ENCODE data around the gene MORN1. TPM values are rescaled to one million over a fixed set of nuclear protein-coding genes. Genes with fewer than 3 reads are reported as not detected.
A peak's percentile ranks its signal among the peaks of the same experiment; 100 is the strongest.

MORN1 gene
- total and polyA plus RNA-seq, 2 donors (not counting 3 experiments of a cell fraction or from before 2014, with no cell fraction given), result 4.3 to 6.4 TPM

DNA sequence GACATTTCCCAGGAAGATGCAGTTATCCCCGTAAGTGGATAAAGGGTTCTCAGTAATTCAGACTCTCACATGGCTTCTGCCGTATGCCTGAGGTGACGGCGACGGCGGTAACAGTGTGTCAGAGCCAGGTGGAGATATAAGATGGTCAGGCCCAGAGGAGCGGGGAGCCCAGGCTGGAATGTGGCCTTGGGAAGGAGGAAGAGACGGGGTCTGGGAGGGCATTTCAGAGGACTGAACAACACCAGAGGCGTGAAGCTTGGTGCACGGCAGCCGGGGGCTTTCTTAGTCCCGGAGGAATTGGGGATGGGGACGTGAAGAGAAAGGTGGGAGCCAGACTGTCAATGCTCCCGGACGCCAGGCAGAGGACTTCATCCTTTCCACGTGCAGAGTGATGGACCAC, 1.3 kb upstream of the MORN1 start:
- H4K20me1 ChIP-seq (replicated peaks; ENCODE audit: control insufficient read depth, extremely low read depth, insufficient read depth, low read length), result no peaks in the 10 kb centered on the region
- H3K4me3 ChIP-seq (replicated peaks in 1 of 3; ENCODE audit: insufficient read depth in 1 of 3, low read depth in 1 of 3, low read length in 3 of 3), result peak overlapping the region; percentile 62 to 92 (median 88)
- BruUV-seq (replicated peaks), result no TSS peak
- peak overlapping the region; percentile 97 for H3K4me2 ChIP-seq (ENCODE audit: insufficient read depth, low read length)
- no peaks in the 10 kb centered on the region for H3K9me3 ChIP-seq (replicated peaks; ENCODE audit: control insufficient read depth, insufficient read depth, low read length)
- dilution Hi-C loops (cut with MboI; ENCODE audit: extremely low pct_ligation_motif_present, low sequenced_read_pairs) (no loop called here), intact Hi-C loops (cut with micrococcal nuclease) (no loop called here)
- POLR2A ChIA-PET, result no interaction called here
- FAIRE-seq, result no peak
- no peaks in the 10 kb centered on the region for H3K9me1 ChIP-seq (replicated peaks; ENCODE audit: control insufficient read depth, extremely low read depth, insufficient read depth, low read length)
- CTCF ChIA-PET, result interaction anchor here (0.6 to 2.8 kb wide), 2 partner anchors 197 to 218 kb away, joined by 3 to 36 read pairs; partner anchors contain the start of gene FAAP20
- peaks cover 16% of the 10 kb centered on the region for H3K4me1 ChIP-seq (ENCODE audit: control insufficient read depth, extremely low read depth, insufficient read depth, low read length)
- peak overlapping the region; percentile 70 for H3K27ac ChIP-seq (ENCODE audit: insufficient read depth, low read depth, low read length)
- DNase-seq (ENCODE audit: low read depth, low spot score), result no peak
- TF ChIP-seq FOS (IDR thresholded peaks at IDR 0.05; ENCODE audit: borderline replicate concordance, insufficient read depth, low read length) (no peak), GATA2 (IDR thresholded peaks at IDR 0.05; ENCODE audit: insufficient read depth, insufficient read length, low read depth, low read length) (no peak), JUN (IDR thresholded peaks at IDR 0.05; ENCODE audit: borderline replicate concordance, insufficient read depth, insufficient read length, low read depth) (no peak), MYC (IDR thresholded peaks at IDR 0.05; ENCODE audit: low read depth, low read length) (no peak), POLR2A (IDR thresholded peaks at IDR 0.05; ENCODE audit: low read depth, low read length) (no peak)
- TF ChIP-seq, protein P1, sequence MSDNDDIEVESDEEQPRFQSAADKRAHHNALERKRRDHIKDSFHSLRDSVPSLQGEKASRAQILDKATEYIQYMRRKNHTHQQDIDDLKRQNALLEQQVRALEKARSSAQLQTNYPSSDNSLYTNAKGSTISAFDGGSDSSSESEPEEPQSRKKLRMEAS (IDR thresholded peaks at IDR 0.05; ENCODE audit: insufficient read depth, insufficient read length), result no peak
- TF ChIP-seq, protein P2, sequence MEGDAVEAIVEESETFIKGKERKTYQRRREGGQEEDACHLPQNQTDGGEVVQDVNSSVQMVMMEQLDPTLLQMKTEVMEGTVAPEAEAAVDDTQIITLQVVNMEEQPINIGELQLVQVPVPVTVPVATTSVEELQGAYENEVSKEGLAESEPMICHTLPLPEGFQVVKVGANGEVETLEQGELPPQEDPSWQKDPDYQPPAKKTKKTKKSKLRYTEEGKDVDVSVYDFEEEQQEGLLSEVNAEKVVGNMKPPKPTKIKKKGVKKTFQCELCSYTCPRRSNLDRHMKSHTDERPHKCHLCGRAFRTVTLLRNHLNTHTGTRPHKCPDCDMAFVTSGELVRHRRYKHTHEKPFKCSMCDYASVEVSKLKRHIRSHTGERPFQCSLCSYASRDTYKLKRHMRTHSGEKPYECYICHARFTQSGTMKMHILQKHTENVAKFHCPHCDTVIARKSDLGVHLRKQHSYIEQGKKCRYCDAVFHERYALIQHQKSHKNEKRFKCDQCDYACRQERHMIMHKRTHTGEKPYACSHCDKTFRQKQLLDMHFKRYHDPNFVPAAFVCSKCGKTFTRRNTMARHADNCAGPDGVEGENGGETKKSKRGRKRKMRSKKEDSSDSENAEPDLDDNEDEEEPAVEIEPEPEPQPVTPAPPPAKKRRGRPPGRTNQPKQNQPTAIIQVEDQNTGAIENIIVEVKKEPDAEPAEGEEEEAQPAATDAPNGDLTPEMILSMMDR (IDR thresholded peaks at IDR 0.05; ENCODE audit: extremely low read depth in 1 of 2, insufficient read depth in 1 of 2, low read depth in 1 of 2, low read length in 2 of 2), result no peak
- no peaks in the 10 kb centered on the region for H3K27me3 ChIP-seq (ENCODE audit: control insufficient read depth in 2 of 2, insufficient read depth in 2 of 2, low read length in 2 of 2)
- H2AFZ ChIP-seq (ENCODE audit: low read depth, low read length), result no peak overlapping the region
- H3K79me2 ChIP-seq (ENCODE audit: control insufficient read depth, insufficient read depth, low read length), result peaks cover 37% of the 10 kb centered on the region
- peaks cover 4 to 23% of the 10 kb centered on the region in 2 experiments for H3K36me3 ChIP-seq (ENCODE audit: control insufficient read depth in 2 of 2, extremely low read depth in 1 of 2, insufficient read depth in 2 of 2, low read length in 2 of 2)
- H3K9ac ChIP-seq (replicated peaks; ENCODE audit: extremely low read depth, insufficient read depth, low read length), result peak overlapping the region; percentile 91
